Activated CD4-positive, alpha-beta T cell treated with anti-CD3 and anti-CD28 coated beads, Interleukin-2, amount 50 U/mL, for 24 hours (primary cell): ENCODE results near the gene HOXB13.

ENCODE experiments used
- DNase-seq, 2 donors: peaks; one replicate each; pipeline ENCODE4 v3.0.0-alpha.2; 2020; ENCODE audit warnings: low read depth in 1 of 2, low spot score in 1 of 2

HOXB13 gene

DNA sequence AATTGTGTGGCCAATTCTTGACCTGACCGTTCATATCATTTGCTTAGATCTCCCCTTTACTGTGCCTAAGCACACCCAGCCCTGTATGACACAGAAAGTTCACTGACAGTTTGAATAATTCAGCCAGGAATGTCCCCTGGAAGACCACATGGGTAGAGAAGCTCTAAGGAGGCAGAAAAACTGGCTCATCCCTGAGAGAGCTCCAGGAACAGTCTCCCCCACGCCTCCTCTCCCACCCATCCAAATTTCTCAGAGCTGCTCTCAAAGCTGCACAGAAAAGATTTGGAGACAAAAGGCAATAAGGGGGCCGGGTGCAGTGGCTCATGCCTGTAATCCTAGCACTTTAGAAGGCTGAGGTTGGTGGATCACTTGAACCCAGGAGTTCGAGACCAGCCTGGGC is 17.4 kb downstream of the HOXB13 start:
- DNase-seq: no peak

DNA sequence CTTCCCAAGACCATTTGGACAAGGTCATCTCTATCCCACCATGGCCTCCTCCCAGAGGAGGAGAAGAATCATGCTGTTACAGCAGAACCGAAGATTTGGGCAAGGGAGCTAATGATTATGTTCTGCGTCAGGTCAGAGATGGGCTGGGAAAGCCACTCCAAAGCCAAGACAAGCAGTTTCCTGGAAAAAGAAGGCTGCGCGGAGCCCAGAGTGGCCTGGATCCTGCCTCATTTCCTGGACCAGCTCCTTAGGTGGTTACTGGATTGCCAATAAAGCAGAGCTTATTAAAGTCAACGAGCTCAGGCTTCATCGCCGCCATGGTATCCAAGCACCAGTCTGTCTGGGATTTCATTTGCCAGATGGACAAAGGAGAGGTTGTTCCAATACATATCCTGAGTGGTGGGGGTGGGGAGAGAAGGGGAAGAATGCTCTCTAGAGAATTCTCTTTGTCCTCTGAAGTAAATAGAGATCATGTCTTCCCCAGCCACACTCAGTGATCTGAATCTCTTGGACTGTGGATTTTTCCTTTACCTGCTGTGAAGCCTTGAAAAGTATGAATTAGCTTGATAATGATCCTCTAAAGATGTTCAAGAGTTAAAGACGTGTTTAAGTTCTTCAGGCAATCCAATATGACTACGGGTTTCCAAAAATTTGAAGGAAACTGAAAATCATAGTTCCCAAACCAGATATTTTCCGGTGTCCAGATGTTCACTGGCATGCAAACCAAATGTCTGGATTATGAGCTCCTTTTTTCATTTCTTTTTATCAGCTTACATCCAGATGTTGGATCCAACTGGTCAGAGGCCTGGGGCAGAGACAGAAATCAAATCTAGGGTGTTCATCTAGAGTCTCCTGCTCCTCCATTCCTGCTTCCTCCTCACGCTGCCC is 23.9 kb downstream of the HOXB13 start:
- DNase-seq: no peak

DNA sequence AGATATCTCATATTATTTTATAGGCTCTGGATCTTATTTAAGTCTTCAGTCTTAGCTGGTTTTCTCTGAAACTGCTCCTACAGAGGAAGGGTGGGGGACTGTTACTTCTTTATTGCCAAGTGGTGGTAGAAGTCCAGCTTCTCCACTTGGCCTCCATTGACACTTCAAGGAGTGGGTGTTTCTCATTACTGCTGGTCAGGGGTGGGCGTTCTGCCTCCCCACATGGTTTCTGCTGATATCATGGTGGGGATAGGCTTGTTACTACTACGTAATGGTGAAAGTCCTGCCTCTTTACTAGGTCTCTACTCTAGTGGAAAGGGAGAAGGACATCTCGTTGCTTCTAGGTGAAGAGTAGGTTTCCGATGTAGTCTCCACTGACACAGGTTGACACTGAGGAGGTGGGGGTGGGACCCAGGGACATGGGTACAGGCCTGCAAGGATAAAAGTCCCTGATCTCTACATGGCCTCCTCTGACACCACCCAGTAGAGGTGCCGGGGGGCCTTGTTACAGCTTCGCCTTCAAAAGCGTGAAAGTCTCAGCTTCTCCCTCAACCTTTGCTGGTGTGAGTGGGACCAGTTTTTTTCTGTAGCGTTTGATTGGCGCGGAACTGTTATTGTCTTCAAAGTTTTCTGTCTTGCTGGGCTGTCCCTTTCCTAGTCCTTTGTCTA is 26.6 kb downstream of the HOXB13 start:
- DNase-seq: no peak

DNA sequence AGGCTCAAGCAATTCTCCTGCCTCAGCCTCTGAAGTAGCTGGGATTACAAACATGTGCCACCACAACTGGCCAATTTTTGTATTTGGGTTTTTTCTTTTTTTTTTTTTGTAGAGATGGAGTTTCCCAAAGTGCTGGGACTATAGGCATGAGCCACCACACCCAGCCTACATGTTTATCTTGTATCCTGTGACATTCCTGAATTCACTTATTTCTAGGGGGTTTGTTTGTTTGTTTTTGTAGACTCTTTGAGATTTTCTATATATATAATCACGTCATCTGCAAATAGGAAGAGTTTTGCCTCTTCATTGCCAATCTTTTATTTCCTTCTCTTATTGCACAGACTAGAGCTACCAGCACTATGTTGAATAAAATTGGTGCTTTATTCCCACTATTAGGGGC is 35.4 kb downstream of the HOXB13 start:
- DNase-seq: no peak

DNA sequence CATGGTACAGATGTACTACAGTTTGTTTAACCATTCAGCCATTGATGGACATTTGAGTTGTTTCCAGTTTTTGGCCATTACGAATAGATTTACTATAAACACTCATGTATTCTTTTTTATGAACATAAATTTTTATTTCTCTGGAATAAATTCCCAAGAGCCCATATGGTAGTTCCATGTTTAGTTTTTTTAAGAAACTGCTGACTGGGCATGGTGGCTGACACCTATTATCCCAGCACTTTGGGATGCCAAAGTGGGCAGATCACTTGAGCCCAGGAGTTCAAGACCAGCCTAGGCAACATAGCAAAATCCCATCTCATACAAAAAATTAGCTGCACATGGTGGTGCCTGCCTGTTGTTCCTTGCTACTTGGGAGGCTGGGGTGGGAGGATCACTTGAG is 36.5 kb downstream of the HOXB13 start:
- no peak for DNase-seq

DNA sequence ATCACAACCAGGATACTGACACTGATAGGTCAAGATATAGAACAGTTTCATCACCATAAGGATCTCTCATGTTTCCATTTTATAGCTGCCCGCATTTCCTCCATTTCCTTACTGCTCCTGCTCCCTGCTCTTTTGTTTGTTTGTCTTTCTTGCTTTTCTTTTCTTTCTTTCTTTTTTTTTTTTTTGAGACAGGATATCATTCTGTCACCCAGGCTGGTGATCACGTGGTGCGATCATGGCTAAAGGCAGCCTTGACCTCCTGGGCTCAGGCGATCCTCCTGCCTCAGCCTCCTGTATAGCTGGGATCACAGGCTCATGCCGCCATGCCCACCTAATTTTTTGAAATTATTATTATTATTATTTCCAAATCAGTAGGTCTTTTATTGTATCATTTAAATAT is 37.9 kb downstream of the HOXB13 start:
- no peak for DNase-seq

DNA sequence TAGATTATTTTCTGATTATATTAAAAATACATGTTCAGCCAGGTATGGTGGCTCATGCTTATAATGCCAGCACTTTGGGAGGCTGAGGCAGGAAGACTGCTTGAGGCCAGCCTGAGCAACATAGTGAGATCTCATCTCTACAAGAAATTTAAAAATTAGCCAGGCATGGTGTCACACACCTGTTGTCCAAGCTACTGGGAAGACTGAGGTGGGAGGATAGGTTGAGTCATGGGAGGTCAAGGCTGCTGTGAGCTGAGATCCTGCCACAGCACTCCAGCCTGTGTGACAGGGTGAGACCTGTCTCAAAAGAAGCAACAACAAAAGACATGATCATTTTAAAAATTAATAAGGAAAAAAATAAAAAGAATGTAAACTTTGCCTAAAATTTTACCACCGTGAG is 46.9 kb downstream of the HOXB13 start:
- no peak for DNase-seq

DNA sequence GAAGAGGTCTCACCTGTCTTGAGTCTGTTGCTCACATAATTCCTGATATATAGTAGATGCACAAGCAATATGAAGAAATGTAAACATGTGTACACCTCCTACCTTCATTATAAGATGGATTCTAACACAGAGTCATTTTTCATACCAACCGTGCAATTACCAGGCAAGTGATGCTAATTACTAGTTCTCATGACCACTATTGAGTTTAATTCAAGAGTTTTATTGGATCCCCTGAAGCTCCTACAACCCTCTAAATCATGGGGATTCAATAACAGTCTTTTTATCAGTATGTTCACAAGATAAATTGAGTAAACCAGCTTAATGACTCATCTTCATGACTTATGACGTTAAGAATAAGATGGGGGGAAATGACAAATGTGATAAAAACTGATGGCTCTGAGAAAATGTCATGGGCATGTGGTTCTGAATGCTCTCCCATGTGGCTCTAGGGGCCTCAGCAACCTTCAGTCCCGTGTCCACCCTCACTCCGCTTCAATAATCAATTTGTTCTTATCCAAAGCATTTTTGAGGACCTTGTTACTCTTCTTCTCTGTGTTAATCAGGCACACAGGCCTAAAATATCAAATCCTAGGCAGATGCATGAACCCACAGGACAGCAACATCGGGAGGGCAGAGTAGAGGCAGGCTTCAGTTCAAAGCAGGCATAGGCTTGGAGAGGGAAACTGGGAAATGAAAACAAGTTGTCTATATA is 49.0 kb downstream of the HOXB13 start:
- DNase-seq: no peak

DNA sequence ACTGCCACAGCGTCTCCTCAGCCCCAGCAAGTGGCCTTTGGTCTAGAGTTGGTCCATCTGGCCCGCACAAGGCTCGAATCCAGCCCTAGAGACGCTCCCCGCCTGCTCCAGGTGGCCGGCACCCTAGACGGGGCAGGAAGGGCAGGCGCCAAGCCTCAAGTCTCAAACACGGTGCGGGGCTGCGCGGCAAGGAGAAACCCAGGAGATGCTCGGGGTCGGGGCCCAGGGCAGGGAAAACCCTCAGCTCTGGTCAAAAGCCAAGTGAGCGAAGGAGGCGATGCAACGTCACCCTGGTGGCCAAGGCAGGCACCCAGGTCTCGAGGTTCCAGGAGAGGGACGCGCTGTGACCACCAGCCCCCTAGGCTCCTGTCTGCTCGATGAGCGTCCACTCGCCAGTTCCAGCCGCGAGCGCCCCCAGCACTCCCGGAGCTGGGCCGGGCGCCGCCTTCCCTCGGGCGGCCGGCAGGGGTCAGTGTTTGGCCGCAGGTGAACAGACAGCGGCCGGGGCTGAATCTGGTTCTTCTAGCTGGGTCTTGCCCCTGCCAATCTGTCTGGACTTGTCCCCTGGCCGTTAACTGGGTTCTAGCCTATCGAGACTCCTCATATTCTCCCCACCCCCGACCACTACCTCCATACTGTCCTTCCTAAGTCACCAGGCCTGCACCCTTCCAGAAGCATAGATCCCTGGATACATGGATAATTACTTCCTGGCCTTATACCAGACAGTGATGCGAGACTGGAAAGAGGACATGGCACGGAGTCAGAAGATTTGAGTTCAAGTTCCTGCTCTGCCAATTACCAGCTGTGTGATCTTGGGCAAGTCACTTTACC is 50.2 kb downstream of the HOXB13 start:
- DNase-seq: peak; percentile 44 to 64

DNA sequence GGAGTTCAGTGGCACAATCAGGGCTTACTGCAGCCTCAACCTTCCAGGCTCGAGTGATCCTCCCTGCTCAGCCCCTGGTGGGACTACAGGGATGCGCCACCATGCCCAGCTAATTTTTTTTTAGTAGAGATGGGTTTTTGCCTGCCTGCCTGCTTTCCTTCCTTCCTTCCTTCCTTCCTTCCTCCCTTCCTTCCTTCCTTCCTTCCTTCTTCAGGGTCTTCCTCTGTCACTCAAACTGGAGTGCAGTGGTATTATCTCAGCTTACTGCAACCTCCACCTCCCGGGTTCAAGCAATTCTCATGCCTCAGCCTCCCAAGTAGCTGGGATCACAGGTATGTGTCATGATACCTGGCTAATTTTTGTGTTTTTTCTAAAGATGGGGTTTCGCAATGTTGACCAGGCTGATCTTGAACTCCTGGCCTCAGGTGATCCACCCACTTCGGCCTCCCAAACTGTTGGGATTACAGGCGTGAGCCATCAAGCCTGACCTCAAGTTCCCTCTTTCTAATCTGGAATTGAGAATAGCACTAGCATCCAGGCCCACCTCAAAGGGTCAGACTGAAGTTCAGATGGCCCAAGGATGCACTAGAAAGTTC is 51.5 kb downstream of the HOXB13 start:
- no peak for DNase-seq
